Nephron progenitor cell (in vitro differentiated cells): ENCODE measurements around the gene GRHL1.

ENCODE experiments used
- DNase-seq: peaks from one replicate; pipeline ENCODE4 v3.0.0; 2021
- H3K27ac Mint-ChIP-seq: 2 replicates; pipeline ENCODE4 v1.8.0; 2021; ENCODE audit warnings: mild to moderate bottlenecking, moderate library complexity, mixed read lengths
- H3K27me3 Mint-ChIP-seq: 2 replicates; pipeline ENCODE4 v1.8.0; 2021; ENCODE audit warnings: mild to moderate bottlenecking, low read depth, mixed read lengths; ENCODE audit not compliant: poor library complexity
- H3K36me3 Mint-ChIP-seq: 2 replicates; pipeline ENCODE4 v1.8.0; 2021; ENCODE audit warnings: low read depth, mixed read lengths
- H3K4me1 Mint-ChIP-seq: 2 replicates; pipeline ENCODE4 v1.8.0; 2021; ENCODE audit warnings: mixed read lengths
- H3K4me3 Mint-ChIP-seq: 2 replicates; pipeline ENCODE4 v1.8.0; 2021; ENCODE audit warnings: mild to moderate bottlenecking, moderate library complexity, mixed read lengths
- H3K9me3 Mint-ChIP-seq: 2 replicates; pipeline ENCODE4 v1.8.0; 2021; ENCODE audit warnings: mild to moderate bottlenecking, moderate library complexity, mixed read lengths
- CTCF ChIP-seq: fragments of 200-600 bp; sonication (generic); IDR thresholded peaks from 2 replicates; pipeline ENCODE4 v1.5.0; 2021; ENCODE audit warnings: antibody characterized with exemption

Gene GRHL1

GRCh38 chr2:9958057-9958456, 6.6 kb downstream of the GRHL1 start:
- H3K27me3 Mint-ChIP-seq = peaks cover 36% of the 10 kb centered on the region
- no peak for TF ChIP-seq CTCF
- no peak overlapping the region for H3K27ac Mint-ChIP-seq
- H3K36me3 Mint-ChIP-seq = no peaks in the 10 kb centered on the region
- no peak for DNase-seq
- H3K9me3 Mint-ChIP-seq = no peaks in the 10 kb centered on the region
- no peak overlapping the region for H3K4me3 Mint-ChIP-seq
- peaks cover 8% of the 10 kb centered on the region for H3K4me1 Mint-ChIP-seq

GRCh38 chr2:9959262-9959661, 7.8 kb downstream of the GRHL1 start:
- H3K9me3 Mint-ChIP-seq = no peaks in the 10 kb centered on the region
- no peak overlapping the region for H3K4me3 Mint-ChIP-seq
- TF ChIP-seq CTCF = no peak
- no peak overlapping the region for H3K27ac Mint-ChIP-seq
- H3K4me1 Mint-ChIP-seq = peaks cover 8% of the 10 kb centered on the region
- H3K36me3 Mint-ChIP-seq = no peaks in the 10 kb centered on the region
- DNase-seq = no peak
- peaks cover 24% of the 10 kb centered on the region for H3K27me3 Mint-ChIP-seq

- Mint-ChIP-seq H3K9me3 (no peaks in the 10 kb centered on the region), H3K36me3 (no peaks in the 10 kb centered on the region), H3K27ac (no peak overlapping the region), H3K4me1 (peaks cover 8% of the 10 kb centered on the region), H3K4me3 (no peak overlapping the region), H3K27me3 (peaks cover 12% of the 10 kb centered on the region)
- DNase-seq = no peak
- no peak for TF ChIP-seq CTCF
Observed at GRCh38 chr2:9961013-9961412, 9.5 kb downstream of the GRHL1 start.

GRCh38 chr2:9964334-9964980, 13.0 kb downstream of the GRHL1 start:
- DNase-seq = no peak
- Mint-ChIP-seq H3K36me3 (no peaks in the 10 kb centered on the region), H3K27me3 (peaks cover 7% of the 10 kb centered on the region), H3K27ac (no peak overlapping the region), H3K9me3 (no peaks in the 10 kb centered on the region), H3K4me1 (peaks cover 34% of the 10 kb centered on the region), H3K4me3 (no peak overlapping the region)
- TF ChIP-seq CTCF = no peak

- no peak for DNase-seq
Observed at GRCh38 chr2:9965119-9965822, 13.8 kb downstream of the GRHL1 start.

More at GRCh38 chr2:9965119-9965822, 13.8 kb downstream of the GRHL1 start:
- no peak for TF ChIP-seq CTCF
- H3K27me3 Mint-ChIP-seq = peaks cover 7% of the 10 kb centered on the region
- H3K4me3 Mint-ChIP-seq = no peak overlapping the region
- no peaks in the 10 kb centered on the region for H3K9me3 Mint-ChIP-seq
- H3K27ac Mint-ChIP-seq = no peak overlapping the region
- no peaks in the 10 kb centered on the region for H3K36me3 Mint-ChIP-seq
- peaks cover 39% of the 10 kb centered on the region for H3K4me1 Mint-ChIP-seq
